ENCODE measurements around the gene SH3BP5.
"Not testable (repeated sequence)": the region's sequence is repeated elsewhere in the genome, so short reads cannot be mapped to it uniquely, and the experiment has no call there.

Gene SH3BP5, protein sequence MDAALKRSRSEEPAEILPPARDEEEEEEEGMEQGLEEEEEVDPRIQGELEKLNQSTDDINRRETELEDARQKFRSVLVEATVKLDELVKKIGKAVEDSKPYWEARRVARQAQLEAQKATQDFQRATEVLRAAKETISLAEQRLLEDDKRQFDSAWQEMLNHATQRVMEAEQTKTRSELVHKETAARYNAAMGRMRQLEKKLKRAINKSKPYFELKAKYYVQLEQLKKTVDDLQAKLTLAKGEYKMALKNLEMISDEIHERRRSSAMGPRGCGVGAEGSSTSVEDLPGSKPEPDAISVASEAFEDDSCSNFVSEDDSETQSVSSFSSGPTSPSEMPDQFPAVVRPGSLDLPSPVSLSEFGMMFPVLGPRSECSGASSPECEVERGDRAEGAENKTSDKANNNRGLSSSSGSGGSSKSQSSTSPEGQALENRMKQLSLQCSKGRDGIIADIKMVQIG

DNA sequence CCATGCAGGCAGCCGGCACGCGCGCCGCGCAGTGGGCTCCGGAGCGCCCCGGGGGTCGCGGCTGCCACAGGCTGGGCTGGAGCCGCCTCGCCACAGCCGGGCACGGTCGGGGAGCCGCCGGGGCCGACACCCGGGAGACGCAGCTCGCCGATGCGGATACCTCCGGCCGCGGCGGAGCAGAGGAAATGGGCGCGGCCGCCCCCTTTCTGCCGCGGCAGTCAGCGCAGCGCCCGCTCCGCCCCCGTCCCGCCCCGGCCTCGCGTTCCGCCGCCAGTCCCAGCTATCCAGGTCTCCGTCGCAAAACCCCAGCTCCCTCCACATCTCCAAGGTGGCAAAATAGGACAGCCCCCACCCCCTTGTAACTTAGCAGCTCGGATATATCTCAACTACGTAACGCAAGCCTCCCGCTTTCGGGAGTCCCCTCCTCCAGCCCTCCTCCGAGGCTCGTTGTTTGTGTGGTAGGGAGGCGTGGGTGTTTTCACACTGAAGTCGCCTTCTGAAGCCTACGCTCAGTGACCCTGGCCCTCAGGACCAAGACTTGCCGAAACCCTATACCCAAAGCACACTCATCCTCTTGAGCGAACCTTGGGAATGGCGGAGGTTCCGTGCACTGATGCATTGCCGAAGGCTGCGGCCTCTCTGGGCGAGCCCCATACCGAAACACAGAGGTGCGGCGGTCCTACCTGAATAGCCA, at the start of gene SH3BP5:
SH3BP5 (minus strand) TSS at position 182 of the 694 bp plus-strand sequence; CDS start at position 4, 178 bp downstream.
- DNase-seq = peak in 1 of 2 experiments; percentile 55

DNA sequence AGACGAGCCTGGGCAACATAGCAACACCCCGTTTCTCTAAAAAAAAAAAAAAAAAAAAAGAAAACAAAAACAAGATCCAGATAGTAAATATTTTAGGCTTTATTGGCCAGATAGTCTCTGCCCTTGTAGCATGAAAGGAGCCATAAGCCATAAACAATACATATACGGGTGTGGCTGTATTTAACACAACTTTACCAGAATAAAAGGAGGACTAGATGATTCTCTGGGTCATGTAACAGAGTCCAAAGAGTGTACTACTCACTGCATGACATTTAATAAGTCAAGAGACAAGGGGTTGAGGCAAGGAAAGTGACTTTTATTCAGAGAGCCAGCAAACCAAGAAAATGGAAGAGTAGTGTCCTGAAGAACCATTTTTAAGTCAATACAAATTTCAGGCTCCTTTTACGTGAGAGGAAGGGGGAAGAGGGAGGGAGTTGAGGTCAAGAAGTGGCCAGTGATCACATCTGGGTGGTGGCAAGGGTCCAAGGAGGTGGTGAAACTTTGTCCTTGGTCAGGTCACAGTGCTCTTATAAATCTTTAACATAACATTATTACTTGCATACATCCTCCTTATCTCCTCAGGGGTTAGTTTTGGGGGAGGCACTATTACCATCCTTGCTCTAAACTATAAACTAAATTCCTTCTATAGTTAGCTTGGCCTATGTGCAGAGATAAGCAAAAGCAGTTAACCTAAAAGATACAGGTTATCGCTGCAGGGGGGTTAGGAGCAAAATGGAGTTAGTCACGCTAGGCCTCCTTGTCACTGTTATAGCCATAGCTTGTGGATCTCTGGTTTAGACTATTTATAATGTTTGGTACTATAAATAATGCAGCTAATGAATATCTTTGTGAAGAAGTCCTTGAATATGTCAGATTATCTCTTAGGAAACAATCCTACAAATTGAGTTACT, 48.8 kb upstream of the SH3BP5 start:
- DNase-seq = no peak

DNA sequence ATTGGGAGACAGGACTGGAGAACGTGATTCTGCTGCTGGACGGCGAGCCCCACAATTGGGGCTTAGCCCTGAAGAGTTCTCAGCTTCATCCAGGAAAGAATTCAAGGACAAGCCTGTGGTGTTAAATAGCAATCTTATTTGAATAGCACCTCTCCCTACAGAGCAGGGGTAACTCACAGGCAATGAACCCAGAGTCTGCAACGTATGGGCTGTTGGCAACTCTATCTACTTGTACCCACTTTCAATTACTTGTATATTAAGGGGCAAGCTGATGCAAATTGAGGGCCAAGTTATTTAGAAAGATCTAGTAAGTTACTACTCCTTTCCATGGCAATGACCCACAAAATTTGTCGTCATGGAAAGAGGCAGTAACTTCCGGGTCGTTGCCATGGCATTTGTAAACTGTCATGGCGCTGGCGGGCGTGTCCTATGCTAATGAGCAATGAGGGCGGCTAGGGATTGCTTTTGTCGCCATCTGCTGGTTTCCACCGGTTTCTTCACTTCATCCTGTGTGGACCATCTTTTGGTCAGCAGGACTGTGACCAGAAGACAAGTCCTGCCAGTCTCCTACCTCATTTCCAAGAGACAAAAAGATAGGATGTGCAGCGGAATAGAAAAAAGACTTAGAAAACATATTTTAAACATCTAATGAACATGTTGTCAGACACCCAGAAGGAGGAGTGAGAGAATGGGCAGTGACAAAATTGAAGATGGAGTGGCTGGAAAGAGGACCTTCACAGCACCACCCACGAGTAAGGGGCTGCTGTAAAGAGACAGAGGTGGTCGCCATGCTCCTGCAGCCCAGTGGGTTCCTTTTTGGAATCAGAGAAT, 45.8 kb upstream of the SH3BP5 start:
- DNase-seq = peak; percentile 57 to 88

DNA sequence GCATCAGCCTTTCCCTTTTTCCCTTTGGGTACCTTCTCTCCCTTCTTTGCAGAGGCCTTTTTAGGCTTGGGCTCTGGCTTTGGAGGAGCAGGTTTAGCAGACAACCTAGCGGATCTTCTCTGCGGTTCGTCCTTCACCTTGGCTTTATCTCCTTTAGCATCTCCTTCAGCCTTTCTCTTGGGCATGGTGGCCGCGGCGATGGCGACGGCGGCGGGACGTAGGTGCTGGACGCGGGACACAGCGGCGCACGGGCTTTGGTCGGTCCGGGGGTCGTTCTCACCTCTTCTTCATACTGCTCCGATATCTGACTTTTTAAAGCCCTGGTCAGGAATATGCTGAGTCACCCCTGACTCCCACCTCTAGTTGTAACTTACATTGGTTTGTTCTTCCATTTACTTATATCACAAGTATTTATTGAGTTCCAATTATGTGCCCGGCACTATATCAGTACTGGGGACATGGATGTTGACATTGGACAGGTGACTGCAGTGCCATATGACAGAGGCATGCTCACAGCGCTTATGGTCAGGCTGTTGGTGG, 43.1 kb upstream of the SH3BP5 start:
- no peak for DNase-seq

DNA sequence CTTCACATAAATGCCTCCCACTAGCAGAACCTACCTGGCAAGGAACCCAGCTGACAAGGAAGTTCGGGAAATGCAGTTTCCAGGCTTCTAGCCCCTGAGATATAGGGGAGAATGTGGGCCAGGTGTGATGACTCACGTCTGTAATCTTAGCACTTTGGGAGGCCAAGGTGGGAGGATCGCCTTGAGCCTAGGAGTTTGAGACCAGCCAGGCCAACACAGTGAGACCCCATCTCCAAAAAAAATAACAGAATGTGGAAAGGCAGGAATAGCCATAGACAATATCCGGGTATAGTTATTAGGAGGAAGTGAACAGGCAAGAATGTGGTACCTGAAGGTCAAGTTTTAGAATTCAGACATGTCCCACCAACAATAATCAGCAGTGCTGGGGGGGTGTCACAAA, 40.5 kb upstream of the SH3BP5 start:
- DNase-seq = no peak

DNA sequence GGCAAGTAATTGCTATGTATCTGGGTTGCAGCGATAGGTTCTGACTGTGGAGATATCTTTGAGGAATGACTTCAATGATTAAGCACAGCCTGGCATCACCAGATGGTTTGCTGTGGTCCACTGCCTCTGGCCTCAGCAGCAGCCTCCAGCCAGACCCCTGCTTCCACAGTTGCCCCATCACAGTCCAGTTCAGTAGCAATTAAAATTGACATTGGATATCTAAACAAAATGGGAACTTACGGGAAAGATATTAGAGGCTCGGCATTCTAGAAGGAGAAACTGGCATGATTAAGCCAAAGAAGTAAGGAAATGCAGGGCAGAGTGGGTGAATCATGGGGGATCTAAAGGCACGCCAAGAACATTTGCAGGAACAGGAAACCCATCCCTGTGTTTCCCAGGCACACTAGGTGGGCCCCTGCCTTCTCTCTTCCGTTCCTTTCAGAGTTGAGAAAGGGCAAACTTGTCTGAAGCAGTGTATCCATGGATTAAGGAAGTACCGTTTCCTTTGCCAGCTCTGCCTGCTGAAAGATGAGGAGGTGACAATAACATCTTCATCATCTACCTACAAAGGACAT, 36.3 kb upstream of the SH3BP5 start:
- no peak for DNase-seq

DNA sequence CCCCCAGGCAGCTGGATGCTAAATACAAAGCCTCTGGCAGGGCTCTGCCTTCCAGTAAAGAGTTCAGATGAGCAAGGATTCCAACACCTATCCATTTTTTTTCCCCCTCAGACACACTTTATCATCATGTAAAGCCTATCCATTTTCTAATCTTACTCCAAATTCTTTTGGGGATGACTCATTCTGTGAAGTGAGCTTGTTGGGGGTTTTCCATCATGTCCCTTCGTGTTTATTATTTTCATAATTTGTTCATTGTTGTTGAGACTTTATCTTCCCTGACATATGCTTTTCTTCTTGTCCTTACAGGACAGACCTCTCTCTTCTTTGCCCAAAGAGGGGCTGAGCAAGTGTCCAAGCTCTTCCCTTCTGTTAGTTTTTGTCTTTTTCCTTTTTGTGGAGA, 34.7 kb upstream of the SH3BP5 start:
- DNase-seq = no peak

DNA sequence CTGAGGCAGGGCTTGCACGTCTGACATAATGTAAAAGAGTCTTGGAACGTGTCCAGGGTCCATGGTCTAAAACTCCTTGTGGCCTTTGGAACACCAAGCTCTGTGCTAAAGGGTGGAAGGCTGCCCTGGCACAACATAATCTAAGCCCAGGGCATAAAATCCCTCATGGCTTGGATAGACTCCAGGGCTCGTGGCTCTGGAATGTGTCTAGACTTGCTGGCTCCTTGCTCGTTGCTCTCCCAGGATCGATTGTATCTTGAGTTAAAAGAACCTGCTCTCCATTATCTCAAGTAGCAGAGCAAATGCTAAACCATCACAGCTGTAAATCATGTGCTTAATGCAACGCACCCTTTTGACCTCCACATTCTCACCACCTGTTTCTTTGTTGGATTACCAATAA, 31.7 kb upstream of the SH3BP5 start:
- peak in 1 of 2 experiments; percentile 53 for DNase-seq

DNA sequence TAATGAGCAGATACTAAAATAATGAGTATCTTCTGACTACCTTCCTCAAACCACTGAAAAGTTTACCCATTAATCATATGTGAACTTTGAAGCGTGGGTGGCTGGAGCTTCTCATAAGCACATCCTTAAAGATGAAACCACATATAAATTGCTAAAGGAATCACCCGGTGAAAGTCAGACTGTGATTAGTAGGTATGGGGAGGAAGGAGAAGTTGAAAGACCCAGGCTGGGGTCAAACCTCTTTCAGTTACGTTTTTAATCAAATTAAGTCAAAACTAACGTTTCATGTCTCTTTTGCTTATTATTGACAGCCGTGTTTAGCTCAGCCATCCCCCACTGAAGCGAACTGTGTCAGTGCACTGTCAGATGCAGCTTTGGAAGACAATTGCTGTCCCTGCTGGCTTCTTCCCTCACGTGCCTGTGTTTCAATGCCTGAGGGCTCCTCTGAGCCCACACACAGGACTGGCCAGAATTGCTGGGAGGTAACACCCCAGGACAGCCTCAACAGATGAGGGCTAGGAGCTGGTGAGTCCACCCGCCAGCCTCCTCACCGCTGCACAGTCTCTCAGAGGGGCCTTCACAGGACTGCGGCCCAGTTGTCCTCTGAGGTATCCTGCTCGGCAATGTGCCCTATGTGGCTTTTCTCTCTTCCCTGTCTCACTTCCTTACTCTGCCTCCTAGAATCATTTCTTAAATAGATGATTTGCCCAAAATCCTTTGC, 29.3 kb upstream of the SH3BP5 start:
- DNase-seq = no peak

DNA sequence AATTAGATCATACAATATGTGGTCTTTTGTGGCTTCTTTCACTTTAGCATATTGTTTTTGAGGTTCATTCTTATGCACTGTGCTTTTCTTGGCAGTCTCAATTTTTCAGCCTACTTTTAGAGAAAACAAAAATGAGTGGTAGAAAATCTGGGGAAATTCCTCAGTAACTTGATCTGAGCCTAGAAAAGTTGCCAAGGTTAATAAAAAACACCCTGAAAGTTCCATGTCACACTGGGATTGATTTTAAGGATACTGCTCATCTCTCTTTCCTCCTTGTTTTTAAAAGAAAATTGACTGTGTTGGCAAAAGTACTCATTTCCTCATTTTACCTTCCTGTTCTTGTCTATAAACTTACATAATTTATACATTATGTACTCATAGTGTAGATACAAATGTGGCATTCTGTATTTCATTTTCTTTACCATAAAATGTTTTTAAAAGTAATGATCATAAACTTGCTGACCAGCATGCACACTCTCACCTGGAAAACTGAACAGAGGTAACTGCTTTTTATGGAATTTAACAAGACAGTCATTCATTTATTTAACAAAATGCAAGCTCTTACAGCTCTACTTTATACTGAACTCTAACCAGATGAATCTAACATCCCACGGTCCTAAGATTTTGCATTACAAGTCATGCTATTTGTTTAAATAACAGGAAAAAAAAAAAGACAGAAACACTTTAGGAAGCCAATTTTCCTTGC, 28.6 kb upstream of the SH3BP5 start:
- DNase-seq = no peak

DNA sequence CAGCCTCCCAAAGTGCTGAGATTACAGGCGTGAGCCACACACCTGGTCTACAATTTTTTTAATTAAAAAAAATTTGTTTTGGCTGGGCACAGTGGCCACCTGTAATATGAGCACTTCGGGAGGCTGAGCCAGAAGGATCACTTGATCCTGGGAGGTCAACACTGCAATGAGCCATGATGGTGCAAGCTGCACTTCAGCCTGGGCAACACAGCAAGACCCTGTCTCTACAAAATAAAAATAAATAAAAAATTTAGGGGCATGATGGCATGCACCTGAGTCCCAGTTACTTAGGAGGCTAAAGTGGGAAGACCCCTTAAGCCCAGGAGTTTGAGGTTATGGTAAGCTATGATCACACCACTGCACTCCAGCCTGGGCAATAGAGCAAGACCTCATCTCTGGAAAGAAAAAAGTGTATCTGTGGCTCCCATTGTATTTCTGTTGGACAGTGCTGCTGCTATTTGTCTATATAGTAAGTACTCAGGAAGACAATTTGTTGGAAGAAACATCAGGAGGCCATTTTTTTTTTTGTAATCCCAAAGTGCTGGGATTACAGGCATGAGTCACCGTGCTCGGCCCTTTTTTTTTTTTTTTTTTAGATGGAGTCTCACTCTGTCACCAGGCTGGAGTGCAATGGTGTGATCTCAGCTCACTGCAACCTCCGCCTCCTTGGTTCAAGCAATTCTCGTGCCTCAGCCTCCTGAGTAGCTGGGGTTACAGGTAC, 27.5 kb upstream of the SH3BP5 start:
- no peak for DNase-seq

DNA sequence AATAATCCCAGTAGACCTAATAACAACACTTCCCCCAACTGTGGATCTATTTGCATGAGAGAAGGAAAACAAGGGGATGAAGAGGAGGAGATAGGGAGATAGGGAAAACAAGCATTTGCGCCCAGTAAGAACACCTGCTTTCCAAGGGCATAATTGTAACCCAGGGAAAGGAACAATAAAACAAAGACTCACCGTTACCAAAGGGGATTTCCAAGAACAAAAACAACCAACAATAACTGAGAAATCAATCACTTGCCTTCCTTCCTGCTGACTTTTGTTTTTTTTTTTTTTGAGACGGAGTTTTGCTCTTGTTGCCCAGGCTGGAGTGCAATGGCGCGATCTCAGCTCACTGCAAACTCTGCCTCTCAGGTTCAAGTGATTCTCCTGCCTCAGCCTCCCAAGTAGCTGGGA, 24.3 kb upstream of the SH3BP5 start:
- not testable (repeated sequence) for DNase-seq

DNA sequence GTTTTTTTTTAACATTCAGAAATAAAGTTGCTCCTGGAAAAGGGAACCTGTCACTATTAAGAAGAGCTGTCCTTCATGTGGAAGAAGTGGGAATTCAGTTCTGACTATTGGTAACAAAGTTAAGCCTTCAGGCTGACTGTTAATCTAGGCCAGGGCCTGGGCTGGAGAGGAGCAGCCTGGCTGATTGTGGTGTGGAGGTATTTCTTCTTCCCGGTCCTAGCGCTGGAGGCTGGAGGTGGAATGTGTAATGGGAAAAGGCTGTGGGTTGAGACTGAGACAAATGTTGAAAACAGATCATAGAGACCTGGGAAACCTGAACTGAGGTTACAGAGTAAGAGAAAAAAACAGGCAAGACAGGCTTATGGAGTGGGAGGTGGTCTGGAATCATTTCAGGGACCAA, 23.8 kb upstream of the SH3BP5 start:
- no peak for DNase-seq

DNA sequence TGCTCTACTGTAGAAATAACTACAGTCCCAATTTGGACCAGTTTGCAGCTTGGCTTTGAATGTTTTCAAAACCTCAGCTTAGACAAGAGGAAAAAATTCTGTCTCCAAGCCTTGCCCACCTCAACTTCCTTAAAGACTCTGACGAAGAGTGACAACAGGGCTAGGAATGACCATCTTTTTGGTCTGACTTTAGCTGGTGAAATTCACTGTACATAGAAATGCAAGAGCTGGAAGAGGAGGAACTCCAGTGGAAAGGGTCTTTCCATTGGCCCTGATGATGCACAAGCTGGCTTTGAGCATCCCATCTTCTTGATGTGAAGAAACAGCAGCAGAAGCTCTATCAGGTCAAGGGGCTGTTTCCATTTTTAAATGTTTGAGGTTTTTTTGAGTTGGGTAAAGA, 22.7 kb upstream of the SH3BP5 start:
- DNase-seq = no peak

DNA sequence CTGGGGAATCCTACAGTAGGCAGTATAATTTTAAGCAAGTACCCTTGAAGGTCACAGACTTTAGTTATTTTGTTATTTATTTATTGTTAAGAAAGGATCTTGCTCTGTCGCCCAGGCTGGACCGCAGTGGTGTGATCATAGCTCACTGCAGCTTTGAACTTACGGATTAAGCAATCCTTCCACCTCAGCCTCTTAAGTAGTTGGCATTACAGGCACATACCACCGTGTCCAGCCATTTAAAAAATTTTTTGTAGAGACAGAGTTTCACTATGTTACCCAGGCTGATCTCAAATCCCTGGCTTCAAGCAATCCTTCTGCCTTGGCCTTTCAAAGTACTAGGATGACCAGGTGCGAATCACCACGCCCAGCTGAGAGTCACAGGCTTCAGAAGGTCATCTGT, 22.1 kb upstream of the SH3BP5 start:
- no peak for DNase-seq

DNA sequence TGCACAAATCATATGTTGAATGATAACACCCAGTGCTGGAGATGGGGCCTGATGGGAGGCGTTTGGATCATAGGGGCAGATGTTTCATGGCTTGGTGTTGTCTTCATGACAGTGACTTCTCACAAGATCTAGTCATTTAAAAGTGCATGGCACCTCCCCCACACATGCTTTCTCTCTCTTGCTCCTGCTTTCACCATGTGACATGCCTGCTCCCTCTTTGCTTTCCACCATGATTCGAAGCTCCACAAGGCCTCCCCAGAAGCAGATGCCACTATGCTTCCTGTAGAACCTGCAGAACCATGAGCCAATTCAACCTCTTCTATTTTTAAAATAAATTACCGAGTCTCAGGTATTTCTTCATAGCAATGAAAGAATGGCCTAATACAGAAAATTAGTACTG, 17.8 kb upstream of the SH3BP5 start:
- DNase-seq = no peak

DNA sequence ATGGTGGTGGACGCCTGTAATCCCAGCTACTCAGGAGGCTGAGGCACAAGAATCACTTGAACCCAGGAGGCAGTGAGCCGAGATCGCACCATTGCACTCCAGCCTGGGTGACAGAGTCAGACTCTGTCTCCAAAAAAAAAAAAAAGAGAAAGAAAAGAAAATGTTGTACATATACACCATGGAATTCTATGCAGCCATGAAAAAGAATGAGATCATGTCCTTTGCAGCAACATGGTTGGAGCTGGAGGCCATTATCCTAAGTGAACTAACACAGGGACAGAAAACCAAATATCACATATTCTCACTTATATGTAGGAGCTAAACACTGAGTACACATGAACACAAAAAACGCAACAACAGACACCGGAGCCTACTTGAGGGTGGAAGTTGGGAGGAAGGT, 17.1 kb upstream of the SH3BP5 start:
- DNase-seq = not testable (repeated sequence)

DNA sequence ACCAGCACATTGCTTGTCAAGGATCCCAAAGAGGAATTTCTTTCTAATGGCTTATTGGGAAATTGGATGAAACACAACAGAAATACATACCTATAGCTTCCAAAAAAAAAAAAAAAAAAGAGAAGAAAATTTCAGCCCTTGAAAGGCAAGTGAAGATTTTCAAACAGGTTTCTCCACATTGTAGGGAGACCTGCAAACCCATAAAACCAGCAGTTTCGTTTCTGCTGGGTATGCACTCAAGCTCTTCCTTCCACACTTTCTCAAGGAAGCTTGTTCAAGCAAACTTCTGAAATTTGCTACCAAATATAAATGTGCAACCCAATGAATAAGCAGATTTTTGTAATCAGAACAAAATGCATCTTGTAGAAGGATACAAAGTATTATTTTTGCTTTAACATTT, 15.9 kb upstream of the SH3BP5 start:
- DNase-seq = no peak

DNA sequence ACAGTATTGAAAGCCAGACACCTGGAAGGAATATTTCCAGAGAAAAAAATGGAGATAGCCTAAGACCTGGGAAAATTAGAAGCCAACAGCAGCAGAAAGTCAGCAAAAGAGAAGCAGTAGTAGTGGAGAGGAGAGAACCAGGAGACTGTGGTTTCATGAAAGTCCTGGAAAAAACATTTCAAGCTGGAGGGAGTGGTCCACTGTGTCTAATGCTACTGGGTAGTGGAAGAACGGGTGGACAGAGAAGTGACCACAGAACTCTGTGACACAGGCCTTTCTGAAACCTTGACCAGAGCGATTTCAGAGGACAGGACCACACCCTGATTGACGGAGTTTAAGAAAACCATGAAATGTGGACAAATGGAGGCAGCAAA, 15.3 kb upstream of the SH3BP5 start:
- no peak for DNase-seq
